K562 (cell line): ENCODE data around the gene SYNRG. TPM values are rescaled to one million over a fixed set of nuclear protein-coding genes. Genes with fewer than 3 reads are reported as not detected.

Source experiments
- BRD4 ChIP-seq: fragments of 200-600 bp; sonication (generic); IDR thresholded peaks from 2 replicates; pipeline ENCODE4 v1.6.1; 2017; ENCODE audit warnings: inconsistent platforms
- CCNT2 ChIP-seq: IDR thresholded peaks from 2 replicates; pipeline ENCODE4 v1.6.1; 2011; ENCODE audit warnings: borderline replicate concordance, low read depth, mild to moderate bottlenecking, moderate library complexity, mixed read lengths, low read length; ENCODE audit not compliant: insufficient read length; ENCODE audit errors: extremely low read depth
- FOXJ3 ChIP-seq: sonication (generic); formaldehyde crosslinking; IDR thresholded peaks from 2 replicates; pipeline ENCODE4 v1.4.0; 2020; ENCODE audit warnings: mild to moderate bottlenecking, missing genetic modification reagents
- MAFF ChIP-seq: IDR thresholded peaks from 2 replicates; pipeline ENCODE4 v1.6.1; 2012; ENCODE audit warnings: low read length, improper control_type of control experiment
- NFE2L1 ChIP-seq: fragments of 450-650 bp; IDR thresholded peaks from 2 replicates; pipeline ENCODE4 v1.6.1; 2016; ENCODE audit warnings: missing genetic modification characterization, low read depth, mild to moderate bottlenecking, missing compliant biosample characterization, moderate library complexity, borderline replicate concordance
- ZBED1 ChIP-seq: IDR thresholded peaks from 2 replicates; pipeline ENCODE4 v1.6.1; 2014
- ZNF184 ChIP-seq: sonication (generic); formaldehyde crosslinking; IDR thresholded peaks from 2 replicates; pipeline ENCODE4 v1.5.0; 2020; ENCODE audit warnings: missing genetic modification reagents
- ZNF212 ChIP-seq: fragments of 450-650 bp; formaldehyde crosslinking; IDR thresholded peaks from 2 replicates; pipeline ENCODE4 v1.4.0; 2020; ENCODE audit warnings: mild to moderate bottlenecking
- ZNF3 ChIP-seq: fragments of 250-450 bp; sonication (Bioruptor Pico); IDR thresholded peaks from 2 replicates; pipeline ENCODE4 v1.5.0; 2021; ENCODE audit warnings: mild to moderate bottlenecking, moderate library complexity
- polyA plus RNA-seq, 8 experiments: library from polyadenylated mRNA; depleted of rRNA in 4 of 8; stranded (reverse) in 5 of 8; unstranded in 3 of 8; fragments of >200 nt; fragmentation: Nextera tagmentation in 2 of 8; fragmentation: Illumina TruSeq in 1 of 8; extraction: Ambion mirVana in 2 of 8; extraction: Trizol in 1 of 8; gene quantifications; 2 replicates each; pipeline versions ENCODE4 v1.2.1 to v1.2.3, GENCODE V29; 2011 to 2014; ENCODE audit warnings: inconsistent platforms in 1 of 8, missing spikeins in 1 of 8
- total RNA-seq, 7 experiments: library from RNA; depleted of rRNA in 6 of 7; stranded (reverse); fragments of >200 nt in 6 of 7; fragmentation: Illumina TruSeq in 2 of 7; extraction: Trizol in 2 of 7; gene quantifications; 2 replicates each; pipeline versions ENCODE4 v1.2.1 to v1.2.3, GENCODE V29; 2011 to 2021; ENCODE audit warnings: low replicate concordance in 1 of 7
- TF ChIP-seq, protein P1 (sequence below): fragments of 450-650 bp; IDR thresholded peaks from 2 replicates; pipeline ENCODE4 v1.6.1; 2016; ENCODE audit warnings: antibody characterized with exemption
- TF ChIP-seq, protein P2 (sequence below): fragments of 200-800 bp; sonication (Bioruptor generic); IDR thresholded peaks from 2 replicates; pipeline ENCODE4 v1.6.1; 2016; ENCODE audit warnings: missing genetic modification characterization, missing compliant biosample characterization
- TF ChIP-seq, protein P3 (sequence below): fragments of 250-450 bp; sonication (Bioruptor Pico); IDR thresholded peaks from 2 replicates; pipeline ENCODE4 v1.4.0; 2020; ENCODE audit warnings: borderline replicate concordance
- TF ChIP-seq, protein P4 (sequence below): fragments of 450-650 bp; IDR thresholded peaks from 2 replicates; pipeline ENCODE4 v1.6.1; 2014; ENCODE audit warnings: low read depth, mild to moderate bottlenecking, moderate library complexity, borderline replicate concordance
- TF ChIP-seq, protein P5 (sequence below): fragments of 250-450 bp; sonication (Bioruptor Pico); IDR thresholded peaks from 2 replicates; pipeline ENCODE4 v1.5.0; 2022; ENCODE audit warnings: mild to moderate bottlenecking
- TF ChIP-seq, protein P6 (sequence below): sonication (generic); formaldehyde crosslinking; IDR thresholded peaks from 2 replicates; pipeline ENCODE4 v1.8.0; 2022; ENCODE audit warnings: missing genetic modification reagents, mild to moderate bottlenecking, borderline replicate concordance

The SYNRG gene
- total and polyA plus RNA-seq, 9 of the 15 experiments (the other 6 are each of a cell fraction or from before 2014, with no cell fraction given): 2.9 to 28.2 (median 15.1) TPM

DNA sequence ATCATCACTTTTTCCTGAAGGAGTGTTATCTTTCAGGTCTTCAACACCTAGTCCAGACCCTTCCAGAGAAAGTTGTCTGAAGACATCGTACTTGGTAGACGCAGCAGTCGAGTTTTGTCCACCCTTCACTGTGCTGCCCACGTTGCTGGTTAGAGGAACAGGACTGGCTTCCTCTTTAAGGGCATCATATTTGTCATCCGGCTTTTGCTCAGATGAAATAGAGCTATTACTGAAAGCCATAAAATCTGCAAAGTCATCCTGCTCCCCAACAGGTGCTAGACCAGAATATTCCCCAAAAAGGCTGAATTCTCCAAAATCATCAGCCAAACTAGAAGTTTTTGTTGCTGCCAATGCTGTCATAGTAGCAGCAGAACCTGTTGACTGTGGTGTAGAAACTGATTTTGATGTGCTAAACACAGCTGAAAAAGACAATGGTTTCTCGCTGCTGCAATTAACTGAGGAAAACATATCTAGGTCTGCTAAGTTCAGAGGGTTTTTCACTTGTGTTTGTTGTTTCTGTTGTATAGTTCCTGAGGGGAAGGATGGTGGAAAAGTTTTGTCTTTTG, 55.7 kb downstream of the SYNRG start (continued):
- TF ChIP-seq, protein P1, sequence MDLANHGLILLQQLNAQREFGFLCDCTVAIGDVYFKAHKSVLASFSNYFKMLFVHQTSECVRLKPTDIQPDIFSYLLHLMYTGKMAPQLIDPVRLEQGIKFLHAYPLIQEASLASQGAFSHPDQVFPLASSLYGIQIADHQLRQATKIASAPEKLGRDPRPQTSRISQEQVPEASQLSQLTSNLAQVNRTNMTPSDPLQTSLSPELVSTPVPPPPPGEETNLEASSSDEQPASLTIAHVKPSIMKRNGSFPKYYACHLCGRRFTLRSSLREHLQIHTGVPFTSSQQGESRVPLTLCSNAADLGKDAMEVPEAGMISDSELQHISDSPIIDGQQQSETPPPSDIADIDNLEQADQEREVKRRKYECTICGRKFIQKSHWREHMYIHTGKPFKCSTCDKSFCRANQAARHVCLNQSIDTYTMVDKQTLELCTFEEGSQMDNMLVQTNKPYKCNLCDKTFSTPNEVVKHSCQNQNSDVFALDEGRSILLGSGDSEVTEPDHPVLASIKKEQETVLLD: no peak
- TF ChIP-seq CCNT2: no peak
- TF ChIP-seq BRD4: no peak
- TF ChIP-seq, protein P2, sequence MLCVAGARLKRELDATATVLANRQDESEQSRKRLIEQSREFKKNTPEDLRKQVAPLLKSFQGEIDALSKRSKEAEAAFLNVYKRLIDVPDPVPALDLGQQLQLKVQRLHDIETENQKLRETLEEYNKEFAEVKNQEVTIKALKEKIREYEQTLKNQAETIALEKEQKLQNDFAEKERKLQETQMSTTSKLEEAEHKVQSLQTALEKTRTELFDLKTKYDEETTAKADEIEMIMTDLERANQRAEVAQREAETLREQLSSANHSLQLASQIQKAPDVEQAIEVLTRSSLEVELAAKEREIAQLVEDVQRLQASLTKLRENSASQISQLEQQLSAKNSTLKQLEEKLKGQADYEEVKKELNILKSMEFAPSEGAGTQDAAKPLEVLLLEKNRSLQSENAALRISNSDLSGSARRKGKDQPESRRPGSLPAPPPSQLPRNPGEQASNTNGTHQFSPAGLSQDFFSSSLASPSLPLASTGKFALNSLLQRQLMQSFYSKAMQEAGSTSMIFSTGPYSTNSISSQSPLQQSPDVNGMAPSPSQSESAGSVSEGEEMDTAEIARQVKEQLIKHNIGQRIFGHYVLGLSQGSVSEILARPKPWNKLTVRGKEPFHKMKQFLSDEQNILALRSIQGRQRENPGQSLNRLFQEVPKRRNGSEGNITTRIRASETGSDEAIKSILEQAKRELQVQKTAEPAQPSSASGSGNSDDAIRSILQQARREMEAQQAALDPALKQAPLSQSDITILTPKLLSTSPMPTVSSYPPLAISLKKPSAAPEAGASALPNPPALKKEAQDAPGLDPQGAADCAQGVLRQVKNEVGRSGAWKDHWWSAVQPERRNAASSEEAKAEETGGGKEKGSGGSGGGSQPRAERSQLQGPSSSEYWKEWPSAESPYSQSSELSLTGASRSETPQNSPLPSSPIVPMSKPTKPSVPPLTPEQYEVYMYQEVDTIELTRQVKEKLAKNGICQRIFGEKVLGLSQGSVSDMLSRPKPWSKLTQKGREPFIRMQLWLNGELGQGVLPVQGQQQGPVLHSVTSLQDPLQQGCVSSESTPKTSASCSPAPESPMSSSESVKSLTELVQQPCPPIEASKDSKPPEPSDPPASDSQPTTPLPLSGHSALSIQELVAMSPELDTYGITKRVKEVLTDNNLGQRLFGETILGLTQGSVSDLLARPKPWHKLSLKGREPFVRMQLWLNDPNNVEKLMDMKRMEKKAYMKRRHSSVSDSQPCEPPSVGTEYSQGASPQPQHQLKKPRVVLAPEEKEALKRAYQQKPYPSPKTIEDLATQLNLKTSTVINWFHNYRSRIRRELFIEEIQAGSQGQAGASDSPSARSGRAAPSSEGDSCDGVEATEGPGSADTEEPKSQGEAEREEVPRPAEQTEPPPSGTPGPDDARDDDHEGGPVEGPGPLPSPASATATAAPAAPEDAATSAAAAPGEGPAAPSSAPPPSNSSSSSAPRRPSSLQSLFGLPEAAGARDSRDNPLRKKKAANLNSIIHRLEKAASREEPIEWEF (CRISPR knock-in tag): no peak
- no peak for TF ChIP-seq ZNF3 (CRISPR knock-in tag)
- TF ChIP-seq, protein P3, sequence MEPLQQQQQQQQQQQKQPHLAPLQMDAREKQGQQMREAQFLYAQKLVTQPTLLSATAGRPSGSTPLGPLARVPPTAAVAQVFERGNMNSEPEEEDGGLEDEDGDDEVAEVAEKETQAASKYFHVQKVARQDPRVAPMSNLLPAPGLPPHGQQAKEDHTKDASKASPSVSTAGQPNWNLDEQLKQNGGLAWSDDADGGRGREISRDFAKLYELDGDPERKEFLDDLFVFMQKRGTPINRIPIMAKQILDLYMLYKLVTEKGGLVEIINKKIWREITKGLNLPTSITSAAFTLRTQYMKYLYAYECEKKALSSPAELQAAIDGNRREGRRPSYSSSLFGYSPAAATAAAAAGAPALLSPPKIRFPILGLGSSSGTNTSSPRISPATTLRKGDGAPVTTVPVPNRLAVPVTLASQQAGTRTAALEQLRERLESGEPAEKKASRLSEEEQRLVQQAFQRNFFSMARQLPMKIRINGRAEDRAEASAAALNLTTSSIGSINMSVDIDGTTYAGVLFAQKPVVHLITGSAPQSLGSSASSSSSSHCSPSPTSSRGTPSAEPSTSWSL (CRISPR knock-in tag): no peak
- TF ChIP-seq ZNF212 (CRISPR knock-in tag): no peak
- no peak for TF ChIP-seq FOXJ3 (CRISPR knock-in tag)
- TF ChIP-seq ZBED1: no peak
- peak; percentile 48; the same call in 1 of the 2 replicates for TF ChIP-seq MAFF
- no peak for TF ChIP-seq ZNF184 (CRISPR knock-in tag)
- peak; percentile 21; the same call in 1 of the 2 replicates for TF ChIP-seq NFE2L1 (tag)
- TF ChIP-seq, protein P4, sequence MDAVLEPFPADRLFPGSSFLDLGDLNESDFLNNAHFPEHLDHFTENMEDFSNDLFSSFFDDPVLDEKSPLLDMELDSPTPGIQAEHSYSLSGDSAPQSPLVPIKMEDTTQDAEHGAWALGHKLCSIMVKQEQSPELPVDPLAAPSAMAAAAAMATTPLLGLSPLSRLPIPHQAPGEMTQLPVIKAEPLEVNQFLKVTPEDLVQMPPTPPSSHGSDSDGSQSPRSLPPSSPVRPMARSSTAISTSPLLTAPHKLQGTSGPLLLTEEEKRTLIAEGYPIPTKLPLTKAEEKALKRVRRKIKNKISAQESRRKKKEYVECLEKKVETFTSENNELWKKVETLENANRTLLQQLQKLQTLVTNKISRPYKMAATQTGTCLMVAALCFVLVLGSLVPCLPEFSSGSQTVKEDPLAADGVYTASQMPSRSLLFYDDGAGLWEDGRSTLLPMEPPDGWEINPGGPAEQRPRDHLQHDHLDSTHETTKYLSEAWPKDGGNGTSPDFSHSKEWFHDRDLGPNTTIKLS: no peak
- TF ChIP-seq, protein P5, sequence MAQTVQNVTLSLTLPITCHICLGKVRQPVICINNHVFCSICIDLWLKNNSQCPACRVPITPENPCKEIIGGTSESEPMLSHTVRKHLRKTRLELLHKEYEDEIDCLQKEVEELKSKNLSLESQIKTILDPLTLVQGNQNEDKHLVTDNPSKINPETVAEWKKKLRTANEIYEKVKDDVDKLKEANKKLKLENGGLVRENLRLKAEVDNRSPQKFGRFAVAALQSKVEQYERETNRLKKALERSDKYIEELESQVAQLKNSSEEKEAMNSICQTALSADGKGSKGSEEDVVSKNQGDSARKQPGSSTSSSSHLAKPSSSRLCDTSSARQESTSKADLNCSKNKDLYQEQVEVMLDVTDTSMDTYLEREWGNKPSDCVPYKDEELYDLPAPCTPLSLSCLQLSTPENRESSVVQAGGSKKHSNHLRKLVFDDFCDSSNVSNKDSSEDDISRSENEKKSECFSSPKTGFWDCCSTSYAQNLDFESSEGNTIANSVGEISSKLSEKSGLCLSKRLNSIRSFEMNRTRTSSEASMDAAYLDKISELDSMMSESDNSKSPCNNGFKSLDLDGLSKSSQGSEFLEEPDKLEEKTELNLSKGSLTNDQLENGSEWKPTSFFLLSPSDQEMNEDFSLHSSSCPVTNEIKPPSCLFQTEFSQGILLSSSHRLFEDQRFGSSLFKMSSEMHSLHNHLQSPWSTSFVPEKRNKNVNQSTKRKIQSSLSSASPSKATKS (CRISPR knock-in tag): no peak
- TF ChIP-seq, protein P6, sequence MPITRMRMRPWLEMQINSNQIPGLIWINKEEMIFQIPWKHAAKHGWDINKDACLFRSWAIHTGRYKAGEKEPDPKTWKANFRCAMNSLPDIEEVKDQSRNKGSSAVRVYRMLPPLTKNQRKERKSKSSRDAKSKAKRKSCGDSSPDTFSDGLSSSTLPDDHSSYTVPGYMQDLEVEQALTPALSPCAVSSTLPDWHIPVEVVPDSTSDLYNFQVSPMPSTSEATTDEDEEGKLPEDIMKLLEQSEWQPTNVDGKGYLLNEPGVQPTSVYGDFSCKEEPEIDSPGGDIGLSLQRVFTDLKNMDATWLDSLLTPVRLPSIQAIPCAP: no peak
